DMS53 treated with DMSO at 0.1 percent for 48 hours (cell line): ENCODE results near the gene JDP2.
"Not testable (repeated sequence)": the region's sequence is repeated elsewhere in the genome, so short reads cannot be mapped to it uniquely, and the experiment has no call there.

Experiments
- DNase-seq: peaks from one replicate; lab custom pipeline; 2025; ENCODE audit not compliant: unreplicated experiment; lab: John Stamatoyannopoulos, UW

Gene JDP2, protein sequence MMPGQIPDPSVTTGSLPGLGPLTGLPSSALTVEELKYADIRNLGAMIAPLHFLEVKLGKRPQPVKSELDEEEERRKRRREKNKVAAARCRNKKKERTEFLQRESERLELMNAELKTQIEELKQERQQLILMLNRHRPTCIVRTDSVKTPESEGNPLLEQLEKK

GRCh38 chr14:75427482-75428229 lies at the start of gene JDP2:
TSS of gene JDP2 (plus strand) at chr14:75428022. CDS start at chr14:75437921, 9,899 bp downstream.
- DNase-seq: no peak

DNA sequence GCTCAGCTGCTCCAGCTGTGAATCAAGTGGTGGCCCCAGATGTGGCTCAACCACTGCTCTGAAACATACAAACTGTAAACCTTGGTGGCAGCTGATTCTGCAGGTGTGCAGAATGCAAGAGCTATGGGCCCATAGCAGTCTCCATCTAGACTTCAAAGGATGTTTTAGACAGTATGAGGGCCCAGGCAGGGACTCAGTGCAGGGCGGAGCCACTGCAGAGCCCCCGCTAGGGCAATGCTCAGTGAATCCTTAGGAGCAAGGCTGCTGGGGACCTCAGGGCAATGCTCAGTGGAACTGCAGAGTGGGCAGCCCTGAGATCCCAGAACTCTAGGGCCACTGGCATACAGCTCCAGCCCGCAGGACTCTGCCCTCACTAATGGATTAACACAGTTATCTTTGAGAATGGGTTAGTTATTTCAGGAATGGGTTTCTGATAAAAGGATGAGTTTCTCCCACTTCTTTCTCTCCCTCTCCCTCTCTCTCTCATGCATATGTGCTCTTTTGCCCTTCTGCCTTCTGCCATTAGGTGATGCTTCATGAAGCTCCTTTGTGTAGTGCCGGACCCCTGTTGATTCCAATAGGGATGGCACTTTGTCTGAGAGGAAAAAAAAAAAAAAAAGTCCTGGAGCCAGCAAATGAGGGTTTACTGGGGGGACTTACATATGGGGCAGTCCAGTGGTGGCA lies 48.4 kb upstream of the JDP2 start:
- no peak for DNase-seq

DNA sequence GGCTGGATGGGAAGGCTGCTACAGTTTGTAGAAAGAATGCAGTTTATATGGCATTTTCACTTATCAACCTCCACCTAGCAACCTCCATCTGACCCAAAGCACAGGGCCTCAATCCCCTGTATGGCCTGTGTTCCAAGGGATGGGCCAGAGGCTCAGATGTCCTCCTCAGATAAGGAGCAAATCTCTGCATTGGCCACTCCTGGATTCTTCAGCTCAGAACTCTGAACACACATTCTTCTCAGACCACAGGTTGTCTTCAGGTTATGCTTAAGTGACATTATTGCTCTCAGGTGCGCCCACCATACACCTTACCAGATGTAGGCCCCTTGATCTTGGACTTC lies 47.9 kb upstream of the JDP2 start:
- DNase-seq: no peak

DNA sequence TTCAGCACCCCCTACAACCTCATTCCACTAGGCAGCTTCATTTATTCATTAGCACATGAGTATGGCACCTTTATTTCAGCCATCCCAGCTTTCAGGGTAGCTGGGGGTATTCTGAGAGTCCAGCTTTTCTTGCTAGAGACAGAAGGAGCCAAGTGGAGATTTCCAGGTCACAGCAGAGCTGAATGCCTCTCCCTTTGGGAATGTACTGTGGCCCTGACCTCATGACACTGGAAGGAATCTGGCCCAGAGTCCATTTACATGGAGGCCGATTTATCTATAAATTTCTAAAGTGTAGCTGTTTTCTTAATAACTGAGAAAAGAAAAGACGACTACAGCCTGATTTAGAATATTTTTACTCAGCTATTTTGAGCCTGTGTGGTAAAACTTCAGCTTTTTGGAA lies 47.2 kb upstream of the JDP2 start:
- no peak for DNase-seq

GRCh38 chr14:75381642-75382041 lies 46.2 kb upstream of the JDP2 start:
- no peak for DNase-seq

- not testable (repeated sequence) for DNase-seq
Measured at GRCh38 chr14:75383219-75383618, 44.6 kb upstream of the JDP2 start.

GRCh38 chr14:75383721-75384120 lies 44.1 kb upstream of the JDP2 start:
- no peak for DNase-seq

DNA sequence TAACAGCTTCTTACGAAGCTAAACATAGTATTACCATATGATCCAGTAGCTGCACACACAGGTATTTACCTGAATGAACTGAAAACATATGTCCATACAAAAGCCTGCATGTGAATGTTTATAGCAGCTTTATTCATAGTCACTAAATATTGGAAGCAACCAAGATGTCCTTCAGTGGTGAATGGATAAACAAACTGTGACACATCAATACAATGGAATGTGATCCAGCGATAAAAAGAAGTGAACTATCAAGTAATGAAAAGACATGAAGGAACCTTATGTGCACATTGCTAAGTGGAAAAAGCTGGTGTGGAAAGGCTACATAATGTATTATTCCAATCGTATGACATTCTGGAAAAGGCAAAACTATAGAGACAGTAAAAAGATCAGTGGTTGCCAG lies 38.1 kb upstream of the JDP2 start:
- DNase-seq: no peak

GRCh38 chr14:75390183-75390582 lies 37.6 kb upstream of the JDP2 start:
- no peak for DNase-seq

GRCh38 chr14:75391953-75392352 lies 35.9 kb upstream of the JDP2 start:
- DNase-seq: no peak

GRCh38 chr14:75392686-75393641 lies 34.9 kb upstream of the JDP2 start:
- DNase-seq: no peak

- DNase-seq: no peak
Measured at GRCh38 chr14:75393794-75394193, 34.0 kb upstream of the JDP2 start.

- no peak for DNase-seq
Measured at GRCh38 chr14:75395862-75396261, 32.0 kb upstream of the JDP2 start.

- DNase-seq: no peak
Measured at GRCh38 chr14:75399321-75399720, 28.5 kb upstream of the JDP2 start.

DNA sequence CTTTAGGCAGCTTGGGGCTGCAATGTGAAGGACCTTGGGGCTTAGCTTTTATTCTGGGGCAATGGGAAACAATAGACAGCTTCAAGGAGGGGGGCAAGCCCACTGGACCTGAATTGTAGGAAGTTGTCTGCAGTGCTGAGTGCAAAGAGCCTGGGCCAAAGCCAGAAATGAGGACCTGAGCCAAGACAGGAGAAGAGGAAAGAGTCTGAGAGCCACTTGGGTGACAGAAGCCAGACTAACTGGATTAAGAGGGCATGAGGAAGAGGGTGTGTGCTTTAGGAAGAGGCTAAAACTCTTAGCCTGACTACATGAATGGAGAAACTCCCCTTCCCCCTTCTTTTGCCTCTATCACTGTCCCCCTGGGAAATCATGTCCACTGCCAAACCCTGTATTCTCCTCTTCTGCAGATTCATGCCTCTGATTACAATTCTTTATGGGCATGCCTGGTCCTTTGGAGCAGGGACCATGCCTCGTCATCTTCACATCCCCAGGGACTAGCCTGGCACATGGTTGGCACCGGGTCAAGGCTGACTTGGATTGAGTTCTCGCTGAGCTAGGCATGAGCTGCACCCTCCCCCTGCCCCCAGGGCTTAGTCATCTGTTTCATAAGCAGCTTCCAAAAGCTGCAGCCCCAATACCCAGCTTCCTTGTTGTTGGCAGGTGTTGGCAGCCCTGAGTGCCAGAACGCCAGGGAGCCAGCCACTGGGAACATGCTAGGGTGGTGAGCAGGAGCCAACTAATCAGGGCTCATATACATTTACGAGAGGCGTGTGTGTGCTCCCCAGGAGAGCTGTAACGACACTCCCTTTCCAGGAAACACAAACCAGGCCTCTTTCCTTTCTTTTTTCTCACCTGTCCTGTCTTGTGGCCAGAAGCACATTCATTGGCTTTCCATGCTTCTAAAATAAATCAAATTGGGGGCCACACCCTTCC lies 27.7 kb upstream of the JDP2 start:
- peak; percentile 6 for DNase-seq

DNA sequence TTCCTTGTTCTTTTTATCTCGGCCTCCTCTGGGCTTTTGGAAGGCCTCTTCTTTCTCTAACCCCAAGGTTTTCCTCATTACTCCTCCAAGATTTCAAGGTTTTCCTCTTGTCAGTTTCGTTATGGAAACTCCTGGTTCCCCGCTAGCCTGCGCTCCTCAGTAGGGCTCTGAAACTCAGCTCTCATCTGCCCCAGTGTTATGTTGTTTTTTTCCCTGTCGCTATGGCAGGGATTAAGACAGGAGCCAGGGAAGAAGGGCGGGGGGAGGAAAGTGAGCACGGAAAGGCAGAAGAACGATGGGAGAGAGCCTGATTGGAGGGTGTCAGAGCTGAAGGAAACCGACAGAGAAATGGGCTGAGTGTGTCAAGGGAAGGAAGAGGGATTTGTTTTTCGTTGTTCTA lies 26.5 kb upstream of the JDP2 start:
- DNase-seq: no peak

DNA sequence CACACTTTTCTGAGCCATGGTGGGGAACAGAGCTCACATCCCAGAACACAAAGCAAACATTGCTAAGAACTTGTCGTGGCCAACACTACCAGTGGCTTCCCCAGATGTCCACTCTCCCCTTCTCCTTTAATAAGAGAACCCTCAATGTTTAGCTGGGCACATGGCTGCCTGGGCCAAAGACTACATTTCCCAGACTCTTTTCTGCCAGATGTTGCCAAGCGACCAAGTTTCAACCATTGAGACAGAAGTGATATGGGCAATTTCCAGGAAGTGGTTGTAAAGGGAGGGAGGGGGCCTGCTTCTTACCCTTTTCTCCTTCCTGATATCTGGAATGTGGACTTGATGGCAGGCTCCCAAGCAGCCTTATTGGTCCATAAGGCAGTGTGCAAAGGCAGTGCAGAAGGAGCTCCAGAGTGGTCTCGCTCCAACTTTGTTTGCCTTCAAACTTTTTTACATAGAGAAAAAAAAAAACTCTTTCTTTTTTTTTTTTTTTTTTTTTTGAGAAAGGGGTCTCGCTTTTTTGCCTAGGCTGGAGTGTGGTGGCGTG lies 24.9 kb upstream of the JDP2 start:
- DNase-seq: no peak

- DNase-seq: no peak
Measured at GRCh38 chr14:75404847-75405246, 23.0 kb upstream of the JDP2 start.

DNA sequence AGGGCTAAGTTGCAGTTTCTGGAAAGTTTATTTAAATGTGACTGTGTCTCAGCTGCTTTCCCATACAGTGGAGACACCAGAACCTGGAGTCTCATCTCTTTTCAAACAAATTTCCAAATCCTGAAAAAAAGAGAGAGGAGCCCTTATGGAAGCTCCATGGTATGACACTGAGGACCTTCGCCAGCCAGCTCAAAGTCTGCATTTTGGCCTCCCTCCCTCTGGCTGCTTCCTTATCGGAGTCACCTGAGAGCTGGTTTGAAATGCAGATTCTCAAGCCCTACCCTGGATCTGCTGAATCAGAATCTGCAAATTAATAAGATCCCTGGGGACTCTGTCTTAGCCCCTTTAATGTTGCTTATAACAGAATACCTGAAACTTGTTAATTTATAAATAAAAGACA lies 21.7 kb upstream of the JDP2 start:
- DNase-seq: no peak

DNA sequence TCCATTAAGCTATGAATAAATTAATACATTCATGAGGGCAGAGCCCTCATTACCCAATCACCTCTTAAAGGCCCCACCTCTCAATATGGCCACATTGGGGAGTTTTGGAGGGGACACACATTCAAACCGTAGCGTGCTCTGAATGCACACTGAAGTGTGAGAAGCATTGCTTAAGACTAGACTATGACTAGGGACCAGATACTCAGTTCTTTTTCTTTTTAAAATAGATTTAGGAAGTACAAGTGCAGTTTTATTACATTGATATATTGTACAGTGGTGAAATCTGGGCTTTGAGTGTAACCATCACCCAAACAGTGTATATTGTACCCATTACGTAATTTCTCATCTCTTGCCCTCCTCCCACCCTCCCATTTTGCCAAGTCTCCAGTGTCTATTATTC lies 21.0 kb upstream of the JDP2 start:
- DNase-seq: no peak
